Activated CD4-positive, alpha-beta memory T cell treated with anti-CD3 and anti-CD28 coated beads for 36 hours (primary cell): ENCODE measurements around the gene HIRA. TPM values are rescaled to one million over a fixed set of nuclear protein-coding genes. Genes with fewer than 3 reads are reported as not detected.

ENCODE experiments used
- CTCF ChIA-PET: fragments of 350-600 bp; sonication (Branson Sonifier 250); formaldehyde crosslinking; loops from one replicate; lab custom pipeline; 2021; ENCODE audit warnings: antibody characterized with exemption, inconsistent platforms; lab: Charles Lee
- POLR2A ChIA-PET: fragments of 350-600 bp; sonication (Branson Sonifier 250); formaldehyde crosslinking; loops from one replicate; lab custom pipeline; 2021; ENCODE audit warnings: antibody characterized with exemption; lab: Charles Lee
- DNase-seq: peaks from one replicate; pipeline ENCODE4 v3.0.0-alpha.2; 2020
- H3K27ac Mint-ChIP-seq: one replicate; pipeline ENCODE4 v1.8.0; 2021; ENCODE audit warnings: mixed read lengths
- H3K27me3 Mint-ChIP-seq: one replicate; pipeline ENCODE4 v1.8.0; 2021; ENCODE audit warnings: mixed read lengths
- H3K36me3 Mint-ChIP-seq: one replicate; pipeline ENCODE4 v1.8.0; 2021; ENCODE audit warnings: mixed read lengths
- H3K4me1 Mint-ChIP-seq: one replicate; pipeline ENCODE4 v1.8.0; 2021; ENCODE audit warnings: low read depth, mixed read lengths
- H3K4me3 Mint-ChIP-seq: one replicate; pipeline ENCODE4 v1.8.0; 2021; ENCODE audit warnings: mild to moderate bottlenecking, mixed read lengths
- H3K9me3 Mint-ChIP-seq: one replicate; pipeline ENCODE4 v1.8.0; 2021; ENCODE audit warnings: mixed read lengths
- intact Hi-C: fragments of 100-400 bp; cut with micrococcal nuclease; formaldehyde crosslinking; loops from one replicate; pipeline ENCODE4 v1.15.1; 2023
- total RNA-seq, 2 experiments: library from RNA; stranded (reverse); gene quantifications; one replicate each; pipeline ENCODE4 v1.2.3, GENCODE V29; 2021

HIRA gene
- total RNA-seq, 2 experiments from 2014 or later: 28.3 to 30.6 TPM

GRCh38 chr22:19386248-19386647 is 45.3 kb downstream of the HIRA start:
- H3K27ac Mint-ChIP-seq: no peak overlapping the region
- H3K4me3 Mint-ChIP-seq: no peak overlapping the region
- H3K9me3 Mint-ChIP-seq: no peaks in the 10 kb centered on the region
- intact Hi-C loops: no loop called here
- no peaks in the 10 kb centered on the region for H3K27me3 Mint-ChIP-seq
- no peak for DNase-seq
- H3K36me3 Mint-ChIP-seq: peaks cover 45% of the 10 kb centered on the region
- CTCF ChIA-PET: no interaction called here
- POLR2A ChIA-PET: no interaction called here
- H3K4me1 Mint-ChIP-seq: no peaks in the 10 kb centered on the region

- CTCF ChIA-PET: interaction anchor here (0.7 kb wide), 1 partner anchor 244 kb away, joined by 3 read pairs; no protein-coding TSS in a partner anchor
- H3K36me3 Mint-ChIP-seq: peaks cover 44% of the 10 kb centered on the region
- no peak overlapping the region for H3K27ac Mint-ChIP-seq
- no peak for DNase-seq
- intact Hi-C loops: no loop called here
- no peaks in the 10 kb centered on the region for H3K4me1 Mint-ChIP-seq
- H3K4me3 Mint-ChIP-seq: no peak overlapping the region
- no peaks in the 10 kb centered on the region for H3K27me3 Mint-ChIP-seq
- POLR2A ChIA-PET: no interaction called here
- H3K9me3 Mint-ChIP-seq: no peaks in the 10 kb centered on the region
These were observed 46.2 kb downstream of the HIRA start for GRCh38 chr22:19385221-19385906.

GRCh38 chr22:19383292-19383691 is 48.2 kb downstream of the HIRA start:
- intact Hi-C loops: no loop called here
- Mint-ChIP-seq H3K4me3 (no peak overlapping the region), H3K27me3 (no peaks in the 10 kb centered on the region), H3K27ac (no peak overlapping the region), H3K36me3 (peaks cover 35% of the 10 kb centered on the region), H3K9me3 (no peaks in the 10 kb centered on the region), H3K4me1 (no peaks in the 10 kb centered on the region)
- CTCF ChIA-PET: interaction anchor here (0.6 kb wide), 1 partner anchor 1418 kb away, joined by 3 read pairs; no protein-coding TSS in a partner anchor
- POLR2A ChIA-PET: no interaction called here
- DNase-seq: no peak

GRCh38 chr22:19382240-19382639 is 49.3 kb downstream of the HIRA start:
- no peak overlapping the region for H3K4me3 Mint-ChIP-seq
- no peaks in the 10 kb centered on the region for H3K9me3 Mint-ChIP-seq
- H3K36me3 Mint-ChIP-seq: peaks cover 40% of the 10 kb centered on the region
- no peak for DNase-seq
- intact Hi-C loops: no loop called here
- no peaks in the 10 kb centered on the region for H3K27me3 Mint-ChIP-seq
- no peak overlapping the region for H3K27ac Mint-ChIP-seq
- no peaks in the 10 kb centered on the region for H3K4me1 Mint-ChIP-seq
- ChIA-PET POLR2A (no interaction called here), CTCF (interaction anchor here (0.9 kb wide), 1 partner anchor 248 kb away, joined by 3 read pairs; no protein-coding TSS in a partner anchor)

GRCh38 chr22:19378344-19378674 is 53.2 kb downstream of the HIRA start:
- no peak overlapping the region for H3K4me3 Mint-ChIP-seq
- no peaks in the 10 kb centered on the region for H3K27me3 Mint-ChIP-seq
- POLR2A ChIA-PET: no interaction called here
- CTCF ChIA-PET: no interaction called here
- H3K9me3 Mint-ChIP-seq: no peaks in the 10 kb centered on the region
- H3K4me1 Mint-ChIP-seq: no peaks in the 10 kb centered on the region
- no peak overlapping the region for H3K27ac Mint-ChIP-seq
- peaks cover 48% of the 10 kb centered on the region for H3K36me3 Mint-ChIP-seq
- no peak for DNase-seq
- intact Hi-C loops: no loop called here

- ChIA-PET POLR2A (no interaction called here), CTCF (no interaction called here)
- no peaks in the 10 kb centered on the region for H3K27me3 Mint-ChIP-seq
- peaks cover 47% of the 10 kb centered on the region for H3K36me3 Mint-ChIP-seq
- H3K27ac Mint-ChIP-seq: no peak overlapping the region
- DNase-seq: no peak
- H3K4me3 Mint-ChIP-seq: no peak overlapping the region
- intact Hi-C loops: no loop called here
- no peaks in the 10 kb centered on the region for H3K4me1 Mint-ChIP-seq
- no peaks in the 10 kb centered on the region for H3K9me3 Mint-ChIP-seq
These were observed 53.8 kb downstream of the HIRA start for GRCh38 chr22:19377565-19378343.

GRCh38 chr22:19376971-19377370 is 54.6 kb downstream of the HIRA start:
- Mint-ChIP-seq H3K4me1 (no peaks in the 10 kb centered on the region), H3K36me3 (peaks cover 41% of the 10 kb centered on the region), H3K4me3 (no peak overlapping the region), H3K27me3 (no peaks in the 10 kb centered on the region), H3K9me3 (no peaks in the 10 kb centered on the region), H3K27ac (no peak overlapping the region)
- ChIA-PET POLR2A (no interaction called here), CTCF (no interaction called here)
- intact Hi-C loops: no loop called here
- DNase-seq: no peak

- ChIA-PET POLR2A (no interaction called here), CTCF (no interaction called here)
- no peaks in the 10 kb centered on the region for H3K4me1 Mint-ChIP-seq
- intact Hi-C loops: no loop called here
- H3K36me3 Mint-ChIP-seq: peaks cover 44% of the 10 kb centered on the region
- H3K9me3 Mint-ChIP-seq: no peaks in the 10 kb centered on the region
- H3K27me3 Mint-ChIP-seq: no peaks in the 10 kb centered on the region
- no peak overlapping the region for H3K4me3 Mint-ChIP-seq
- H3K27ac Mint-ChIP-seq: no peak overlapping the region
- DNase-seq: no peak
These were observed 55.3 kb downstream of the HIRA start for GRCh38 chr22:19376247-19376646.

- Mint-ChIP-seq H3K27me3 (no peaks in the 10 kb centered on the region), H3K4me1 (no peaks in the 10 kb centered on the region), H3K9me3 (no peaks in the 10 kb centered on the region), H3K27ac (no peak overlapping the region), H3K4me3 (no peak overlapping the region), H3K36me3 (peaks cover 44% of the 10 kb centered on the region)
- ChIA-PET POLR2A (no interaction called here), CTCF (no interaction called here)
- DNase-seq: no peak
- intact Hi-C loops: no loop called here
These were observed 56.1 kb downstream of the HIRA start for GRCh38 chr22:19375435-19375834.

- Mint-ChIP-seq H3K36me3 (peaks cover 44% of the 10 kb centered on the region), H3K4me3 (no peak overlapping the region), H3K27ac (no peak overlapping the region), H3K9me3 (no peaks in the 10 kb centered on the region), H3K4me1 (no peaks in the 10 kb centered on the region), H3K27me3 (no peaks in the 10 kb centered on the region)
- DNase-seq: no peak
- CTCF ChIA-PET: interaction anchor here (0.5 kb wide), 1 partner anchor 103 kb away, joined by 3 read pairs; no protein-coding TSS in a partner anchor
- POLR2A ChIA-PET: no interaction called here
- intact Hi-C loops: no loop called here
These were observed 57.1 kb downstream of the HIRA start for GRCh38 chr22:19374410-19374809.

- CTCF ChIA-PET: interaction anchor here (2.0 kb wide), 1 partner anchor 256 kb away, joined by 5 read pairs; no protein-coding TSS in a partner anchor
- H3K4me3 Mint-ChIP-seq: no peak overlapping the region
- DNase-seq: no peak
- H3K27me3 Mint-ChIP-seq: no peaks in the 10 kb centered on the region
- intact Hi-C loops: no loop called here
- no peaks in the 10 kb centered on the region for H3K9me3 Mint-ChIP-seq
- POLR2A ChIA-PET: no interaction called here
- H3K36me3 Mint-ChIP-seq: peaks cover 44% of the 10 kb centered on the region
- no peaks in the 10 kb centered on the region for H3K4me1 Mint-ChIP-seq
- no peak overlapping the region for H3K27ac Mint-ChIP-seq
These were observed 58.1 kb downstream of the HIRA start for GRCh38 chr22:19373450-19373849.

GRCh38 chr22:19371893-19372292 is 59.6 kb downstream of the HIRA start:
- intact Hi-C loops: no loop called here
- ChIA-PET POLR2A (interaction anchor here (0.7 kb wide), 1 partner anchor 144 kb away, joined by 5 read pairs; no protein-coding TSS in a partner anchor), CTCF (interaction anchor here (2.0 kb wide), 1 partner anchor 258 kb away, joined by 5 read pairs; no protein-coding TSS in a partner anchor)
- no peaks in the 10 kb centered on the region for H3K27me3 Mint-ChIP-seq
- H3K9me3 Mint-ChIP-seq: no peaks in the 10 kb centered on the region
- no peak for DNase-seq
- H3K36me3 Mint-ChIP-seq: peaks cover 41% of the 10 kb centered on the region
- no peak overlapping the region for H3K27ac Mint-ChIP-seq
- H3K4me3 Mint-ChIP-seq: no peak overlapping the region
- H3K4me1 Mint-ChIP-seq: no peaks in the 10 kb centered on the region
